Prostate gland (tissue), 2 donors: ENCODE results near the gene EMP2.

ENCODE experiments used
- POLR2A ChIP-seq: fragments of 450-650 bp; IDR thresholded peaks from one replicate; pipeline ENCODE4 v1.6.1; 2016; ENCODE audit warnings: antibody characterized with exemption, mild to moderate bottlenecking
- POLR2AphosphoS5 ChIP-seq: sonication (generic); formaldehyde crosslinking; IDR thresholded peaks from one replicate; pipeline ENCODE4 v1.6.1; 2017; ENCODE audit warnings: antibody characterized with exemption
- TF ChIP-seq, protein P1 (sequence below), 4 experiments: fragments of 200-600 bp in 2 of 4; fragments of 450-650 bp in 2 of 4; sonication (generic) in 2 of 4; IDR thresholded peaks; 1 replicate in 3 of 4; 2 replicates in 1 of 4; pipeline ENCODE4 v1.5.1; 2016 to 2019; ENCODE audit warnings: antibody characterized with exemption in 4 of 4, mild to moderate bottlenecking in 2 of 4, moderate library complexity in 2 of 4

DNA sequence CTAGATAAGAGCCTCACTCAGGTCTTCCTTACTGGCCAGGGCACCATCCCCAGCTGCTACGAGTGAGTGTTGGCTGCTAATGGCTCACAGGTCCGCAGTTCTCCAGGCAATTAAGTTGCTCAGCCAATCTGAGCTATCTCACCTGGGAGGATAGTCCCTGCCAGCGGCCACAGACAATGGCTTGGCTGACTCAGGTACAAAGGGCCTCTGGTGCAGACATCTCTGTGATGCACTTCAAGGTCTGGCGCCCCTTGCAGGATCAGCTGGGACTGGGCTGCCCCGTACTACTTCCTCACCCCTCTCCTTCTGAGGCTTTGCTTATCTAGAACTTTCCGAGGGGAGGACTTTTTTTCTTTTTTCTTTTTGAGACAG lies 49.2 kb upstream of the EMP2 start:
- TF ChIP-seq, protein P1, sequence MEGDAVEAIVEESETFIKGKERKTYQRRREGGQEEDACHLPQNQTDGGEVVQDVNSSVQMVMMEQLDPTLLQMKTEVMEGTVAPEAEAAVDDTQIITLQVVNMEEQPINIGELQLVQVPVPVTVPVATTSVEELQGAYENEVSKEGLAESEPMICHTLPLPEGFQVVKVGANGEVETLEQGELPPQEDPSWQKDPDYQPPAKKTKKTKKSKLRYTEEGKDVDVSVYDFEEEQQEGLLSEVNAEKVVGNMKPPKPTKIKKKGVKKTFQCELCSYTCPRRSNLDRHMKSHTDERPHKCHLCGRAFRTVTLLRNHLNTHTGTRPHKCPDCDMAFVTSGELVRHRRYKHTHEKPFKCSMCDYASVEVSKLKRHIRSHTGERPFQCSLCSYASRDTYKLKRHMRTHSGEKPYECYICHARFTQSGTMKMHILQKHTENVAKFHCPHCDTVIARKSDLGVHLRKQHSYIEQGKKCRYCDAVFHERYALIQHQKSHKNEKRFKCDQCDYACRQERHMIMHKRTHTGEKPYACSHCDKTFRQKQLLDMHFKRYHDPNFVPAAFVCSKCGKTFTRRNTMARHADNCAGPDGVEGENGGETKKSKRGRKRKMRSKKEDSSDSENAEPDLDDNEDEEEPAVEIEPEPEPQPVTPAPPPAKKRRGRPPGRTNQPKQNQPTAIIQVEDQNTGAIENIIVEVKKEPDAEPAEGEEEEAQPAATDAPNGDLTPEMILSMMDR (IDR thresholded peaks at IDR 0.05): no peak
- no peak for TF ChIP-seq POLR2AphosphoS5
- TF ChIP-seq POLR2A: no peak
